Cardiac fibroblast (primary cell): Measurements from ENCODE around the gene ITGA11.

Source experiments
- DNase-seq, 2 donors: peaks; one replicate each; pipeline versions ENCODE4 v3.0.0 to v3.0.0-alpha.2; 2010; ENCODE audit warnings: low read depth in 2 of 2
- H3K4me3 ChIP-seq, 2 donors: replicated peaks in 1 of 2; 1 replicate in 1 of 2; 2 replicates in 1 of 2; pipeline ENCODE4 v1.5.1; 2011; ENCODE audit warnings: low read depth in 2 of 2, low read length in 2 of 2, mild to moderate bottlenecking in 2 of 2, moderate library complexity in 1 of 2
- TF ChIP-seq, protein P1 (sequence below): IDR thresholded peaks from one replicate; pipeline ENCODE4 v1.5.1; 2011; ENCODE audit warnings: low read depth, mild to moderate bottlenecking, low read length, inconsistent platforms

Gene ITGA11

GRCh38 chr15:68369931-68370767 is 61.8 kb downstream of the ITGA11 start:
- no peak overlapping the region for H3K4me3 ChIP-seq
- no peak for DNase-seq
- TF ChIP-seq, protein P1, sequence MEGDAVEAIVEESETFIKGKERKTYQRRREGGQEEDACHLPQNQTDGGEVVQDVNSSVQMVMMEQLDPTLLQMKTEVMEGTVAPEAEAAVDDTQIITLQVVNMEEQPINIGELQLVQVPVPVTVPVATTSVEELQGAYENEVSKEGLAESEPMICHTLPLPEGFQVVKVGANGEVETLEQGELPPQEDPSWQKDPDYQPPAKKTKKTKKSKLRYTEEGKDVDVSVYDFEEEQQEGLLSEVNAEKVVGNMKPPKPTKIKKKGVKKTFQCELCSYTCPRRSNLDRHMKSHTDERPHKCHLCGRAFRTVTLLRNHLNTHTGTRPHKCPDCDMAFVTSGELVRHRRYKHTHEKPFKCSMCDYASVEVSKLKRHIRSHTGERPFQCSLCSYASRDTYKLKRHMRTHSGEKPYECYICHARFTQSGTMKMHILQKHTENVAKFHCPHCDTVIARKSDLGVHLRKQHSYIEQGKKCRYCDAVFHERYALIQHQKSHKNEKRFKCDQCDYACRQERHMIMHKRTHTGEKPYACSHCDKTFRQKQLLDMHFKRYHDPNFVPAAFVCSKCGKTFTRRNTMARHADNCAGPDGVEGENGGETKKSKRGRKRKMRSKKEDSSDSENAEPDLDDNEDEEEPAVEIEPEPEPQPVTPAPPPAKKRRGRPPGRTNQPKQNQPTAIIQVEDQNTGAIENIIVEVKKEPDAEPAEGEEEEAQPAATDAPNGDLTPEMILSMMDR = no peak

GRCh38 chr15:68368731-68369435 is 63.1 kb downstream of the ITGA11 start:
- peak; percentile 57 to 64 for DNase-seq
- no peak overlapping the region for H3K4me3 ChIP-seq
- TF ChIP-seq, protein P1 = no peak

DNA sequence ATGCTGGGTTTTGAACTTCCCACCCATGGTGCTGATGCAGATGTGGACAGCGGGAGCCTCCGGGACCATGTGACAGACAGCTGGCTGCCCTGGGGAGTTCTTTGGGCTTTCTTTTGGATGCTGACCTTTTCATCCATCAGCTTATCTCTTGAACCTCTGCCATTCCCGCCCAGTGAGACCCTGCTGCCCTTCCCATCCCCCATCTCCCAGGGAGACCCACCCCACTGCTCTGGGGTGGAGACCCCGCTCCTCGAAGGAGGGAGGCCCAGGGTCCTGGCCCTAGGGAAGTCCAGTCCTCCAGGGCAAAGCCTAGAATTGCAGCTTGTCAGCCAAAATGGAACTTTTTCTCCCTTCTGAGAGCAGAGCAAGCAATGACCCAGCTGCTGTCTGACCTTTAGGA is 64.0 kb downstream of the ITGA11 start:
- TF ChIP-seq, protein P1 = no peak
- H3K4me3 ChIP-seq = no peak overlapping the region
- DNase-seq = no peak

DNA sequence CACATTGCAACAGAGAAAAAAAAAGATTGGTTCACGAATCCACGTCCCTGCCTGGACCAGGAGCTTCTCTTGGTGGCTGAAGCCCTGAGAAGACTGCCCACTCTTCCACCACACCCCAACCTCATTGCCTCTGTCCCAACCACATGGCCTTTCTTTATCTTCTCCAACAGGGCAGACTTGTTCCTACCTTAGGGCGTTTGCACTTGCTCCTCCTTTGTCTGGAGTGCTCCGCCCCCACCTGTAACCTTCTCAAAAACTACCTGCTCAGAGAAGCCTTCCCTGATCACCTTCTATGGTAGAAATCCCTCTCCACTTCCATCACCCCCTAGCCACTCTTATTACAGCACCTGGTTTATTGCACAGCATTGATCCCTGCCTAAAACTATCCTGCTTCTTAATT is 64.7 kb downstream of the ITGA11 start:
- H3K4me3 ChIP-seq = no peak overlapping the region
- TF ChIP-seq, protein P1 = no peak
- DNase-seq = no peak

DNA sequence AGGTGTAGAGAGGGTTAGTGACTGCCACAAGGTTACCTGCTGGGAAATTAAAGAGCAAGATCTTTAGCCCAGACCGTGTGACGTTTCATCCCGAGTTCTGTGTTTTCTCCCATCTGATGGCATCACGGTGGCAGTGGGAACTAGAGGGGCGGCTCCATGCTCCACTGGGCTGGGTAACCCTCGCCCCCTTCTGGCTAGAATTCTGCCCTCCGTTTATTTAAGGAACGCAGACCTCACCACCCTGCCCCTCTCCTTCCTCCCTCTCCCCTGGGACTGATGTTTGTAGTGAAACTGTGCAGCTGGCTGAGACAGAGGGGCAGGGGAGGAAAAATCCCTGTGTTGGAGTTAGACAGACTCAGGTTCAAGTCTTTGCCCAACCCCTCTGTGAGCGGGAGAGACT is 65.6 kb downstream of the ITGA11 start:
- no peak overlapping the region for H3K4me3 ChIP-seq
- DNase-seq = no peak
- TF ChIP-seq, protein P1 = peak; percentile 4

DNA sequence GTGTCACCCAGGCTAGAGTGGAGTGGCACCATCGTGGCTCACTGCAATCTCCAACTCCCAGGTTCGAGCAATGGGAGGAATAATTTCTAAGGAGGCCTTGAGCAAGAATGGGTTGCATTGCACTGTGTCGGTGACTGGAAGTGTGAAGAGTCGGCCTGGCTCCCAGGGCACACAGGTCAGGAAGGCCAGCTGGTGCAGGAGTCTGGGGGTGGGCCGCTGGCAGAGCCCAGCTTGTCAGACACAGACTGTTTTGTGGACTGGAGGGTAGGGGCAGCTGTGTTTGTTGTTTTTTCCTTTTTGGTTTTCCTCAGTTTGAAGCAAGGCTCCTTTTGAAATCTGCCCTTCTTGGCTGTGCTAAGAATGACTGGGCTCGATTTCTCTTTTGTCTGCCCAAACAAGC is 66.2 kb downstream of the ITGA11 start:
- TF ChIP-seq, protein P1 = no peak
- H3K4me3 ChIP-seq = no peak overlapping the region
- no peak for DNase-seq
